IMR-90 (cell line): ENCODE results near the gene ZNF43. TPM values are rescaled to one million over a fixed set of nuclear protein-coding genes. Genes with fewer than 3 reads are reported as not detected.

ENCODE experiments used
- ATAC-seq: fragments of 200-7000 bp; cut with Tn5 transposase; 2 replicates; pipeline ENCODE4 v1.9.1; 2020; ENCODE audit warnings: low read depth, mild to moderate bottlenecking, moderate library complexity
- BruUV-seq: library from RNA; stranded (reverse); fragments of 400-500 nt; replicated peaks from 2 replicates; lab custom pipeline; 2021; lab: Mats Ljungman, UMichigan
- CTCF ChIA-PET: fragments of 300-600 bp; formaldehyde crosslinking; extraction: SDS; loops from one replicate; lab custom pipeline; 2021; ENCODE audit warnings: antibody characterized with exemption; lab: Yijun Ruan, JAX
- POLR2A ChIA-PET: fragments of 300-600 bp; sonication (Branson Sonifier 250); formaldehyde crosslinking; loops from one replicate; lab custom pipeline; 2022; ENCODE audit warnings: antibody characterized with exemption; ENCODE audit not compliant: unreplicated experiment; lab: Charles Lee
- DNase-seq: peaks from one replicate; pipeline ENCODE4 v3.0.0; 2013
- H2AFZ ChIP-seq: replicated peaks from 2 replicates; pipeline ENCODE3; 2013; ENCODE audit warnings: low read length, mild to moderate bottlenecking; ENCODE audit not compliant: poor library complexity
- H2AK5ac ChIP-seq: 2 replicates; pipeline ENCODE4 v1.6.1; 2013; ENCODE audit warnings: low read depth, low read length, inconsistent platforms
- H2AK9ac ChIP-seq: replicated peaks from 2 replicates; pipeline ENCODE3; 2013; ENCODE audit warnings: mild to moderate bottlenecking, low read depth, low read length, moderate library complexity; ENCODE audit not compliant: poor library complexity
- H2BK120ac ChIP-seq: 2 replicates; pipeline ENCODE4 v1.6.1; 2013; ENCODE audit warnings: low read depth, low read length, inconsistent platforms
- H2BK15ac ChIP-seq: 3 replicates; pipeline ENCODE4 v1.6.1; 2013; ENCODE audit warnings: low read depth, low read length, inconsistent platforms
- H2BK20ac ChIP-seq: 2 replicates; pipeline ENCODE4 v1.6.1; 2013; ENCODE audit warnings: low read depth, mild to moderate bottlenecking, inconsistent platforms, low read length, moderate library complexity
- H2BK5ac ChIP-seq: 2 replicates; pipeline ENCODE4 v1.6.1; 2013; ENCODE audit warnings: mild to moderate bottlenecking, low read depth, low read length, inconsistent platforms; ENCODE audit not compliant: poor library complexity, severe bottlenecking
- H3K14ac ChIP-seq: replicated peaks from 2 replicates; pipeline ENCODE4 v1.6.1; 2013; ENCODE audit warnings: low read depth, low read length, inconsistent platforms
- H3K18ac ChIP-seq: 2 replicates; pipeline ENCODE4 v1.6.1; 2013; ENCODE audit warnings: low read depth, low read length, control low read depth
- H3K23ac ChIP-seq: 2 replicates; pipeline ENCODE4 v1.6.1; 2013; ENCODE audit warnings: low read depth, low read length, inconsistent platforms
- H3K27ac ChIP-seq: 2 replicates; pipeline ENCODE4 v1.5.1; 2013; ENCODE audit warnings: mild to moderate bottlenecking, control low read depth, low read length; ENCODE audit not compliant: insufficient read depth
- H3K27me3 ChIP-seq: 2 replicates; pipeline ENCODE4 v1.6.1; 2013; ENCODE audit warnings: low read length; ENCODE audit not compliant: control insufficient read depth, insufficient read depth
- H3K36me3 ChIP-seq: 2 replicates; pipeline ENCODE4 v1.6.1; 2013; ENCODE audit warnings: low read length, mixed read lengths; ENCODE audit not compliant: control insufficient read depth, insufficient read depth
- H3K4ac ChIP-seq: 2 replicates; pipeline ENCODE4 v1.6.1; 2013; ENCODE audit warnings: low read depth, low read length, inconsistent platforms
- H3K4me1 ChIP-seq: 2 replicates; pipeline ENCODE4 v1.6.1; 2013; ENCODE audit warnings: low read length, mixed read lengths; ENCODE audit not compliant: control insufficient read depth, insufficient read depth
- H3K4me2 ChIP-seq: 2 replicates; pipeline ENCODE4 v1.6.1; 2013; ENCODE audit warnings: low read depth, mild to moderate bottlenecking, control low read depth, low read length, moderate library complexity
- H3K4me3 ChIP-seq: 2 replicates; pipeline ENCODE4 v1.5.1; 2013; ENCODE audit warnings: low read depth, mild to moderate bottlenecking, control low read depth, low read length, moderate library complexity; ENCODE audit not compliant: insufficient read depth
- H3K56ac ChIP-seq: 2 replicates; pipeline ENCODE4 v1.6.1; 2013; ENCODE audit warnings: low read length, inconsistent platforms; ENCODE audit not compliant: insufficient read depth; ENCODE audit errors: extremely low read depth
- H3K79me1 ChIP-seq, 2 experiments: 2 replicates each; pipeline ENCODE4 v1.6.1; 2013; ENCODE audit warnings: low read length in 2 of 2, inconsistent platforms in 1 of 2, low read depth in 1 of 2
- H3K9ac ChIP-seq: 2 replicates; pipeline ENCODE4 v1.6.1; 2013; ENCODE audit warnings: low read depth, low read length, control low read depth
- H3K9me1 ChIP-seq: 2 replicates; pipeline ENCODE4 v1.6.1; 2013; ENCODE audit warnings: low read length, inconsistent platforms; ENCODE audit not compliant: insufficient read depth
- H3K9me3 ChIP-seq: 2 replicates; pipeline ENCODE4 v1.6.1; 2013; ENCODE audit warnings: low read length; ENCODE audit not compliant: control insufficient read depth, insufficient read depth
- H4K20me1 ChIP-seq: 2 replicates; pipeline ENCODE4 v1.6.1; 2013; ENCODE audit warnings: low read length, inconsistent platforms; ENCODE audit not compliant: insufficient read depth
- H4K5ac ChIP-seq: 2 replicates; pipeline ENCODE4 v1.6.1; 2013; ENCODE audit warnings: mild to moderate bottlenecking, low read depth, low read length, control low read depth
- H4K8ac ChIP-seq, 2 experiments: 2 replicates each; pipeline ENCODE4 v1.6.1; 2013; ENCODE audit warnings: low read depth in 2 of 2, low read length in 2 of 2, control low read depth in 1 of 2, inconsistent platforms in 1 of 2
- H4K91ac ChIP-seq: 2 replicates; pipeline ENCODE4 v1.6.1; 2013; ENCODE audit warnings: low read depth, low read length, inconsistent platforms; ENCODE audit not compliant: insufficient read depth
- BHLHE40 ChIP-seq: fragments of 150-350 bp; IDR thresholded peaks from 2 replicates; pipeline ENCODE4 v1.6.1; 2016; ENCODE audit warnings: mild to moderate bottlenecking, low read depth, low read length
- CEBPB ChIP-seq: IDR thresholded peaks from 2 replicates; pipeline ENCODE4 v1.6.1; 2012; ENCODE audit warnings: low read depth, low read length, improper control_type of control experiment
- CHD1 ChIP-seq: IDR thresholded peaks from 2 replicates; pipeline ENCODE4 v1.6.1; 2012; ENCODE audit warnings: low read depth, low read length, improper control_type of control experiment
- ELK1 ChIP-seq: fragments of 150-350 bp; IDR thresholded peaks from 2 replicates; pipeline ENCODE4 v1.6.1; 2016; ENCODE audit warnings: low read depth, mild to moderate bottlenecking, low read length, moderate library complexity, borderline replicate concordance
- FOS ChIP-seq: fragments of 150-350 bp; IDR thresholded peaks from 2 replicates; pipeline ENCODE4 v1.6.1; 2016; ENCODE audit warnings: low read depth, low read length
- MAFK ChIP-seq: IDR thresholded peaks from 2 replicates; pipeline ENCODE4 v1.6.1; 2012; ENCODE audit warnings: low read depth, low read length, improper control_type of control experiment
- MAZ ChIP-seq: IDR thresholded peaks from 2 replicates; pipeline ENCODE4 v1.6.1; 2012; ENCODE audit warnings: low read depth, mild to moderate bottlenecking, low read length, improper control_type of control experiment, moderate library complexity, borderline replicate concordance
- MXI1 ChIP-seq: IDR thresholded peaks from 2 replicates; pipeline ENCODE4 v1.6.1; 2012; ENCODE audit warnings: low read depth, mild to moderate bottlenecking, low read length, moderate library complexity, borderline replicate concordance
- NFE2L2 ChIP-seq: fragments of 150-350 bp; IDR thresholded peaks from 2 replicates; pipeline ENCODE4 v1.6.1; 2016; ENCODE audit warnings: low read depth, mild to moderate bottlenecking, low read length
- POLR2A ChIP-seq: IDR thresholded peaks from 2 replicates; pipeline ENCODE4 v1.6.1; 2012; ENCODE audit warnings: mild to moderate bottlenecking, low read depth, low read length
- RAD21 ChIP-seq: IDR thresholded peaks from 2 replicates; pipeline ENCODE4 v1.6.1; 2012; ENCODE audit warnings: low read length, improper control_type of control experiment
- RCOR1 ChIP-seq: IDR thresholded peaks from 2 replicates; pipeline ENCODE4 v1.6.1; 2012; ENCODE audit warnings: mild to moderate bottlenecking, low read length, improper control_type of control experiment; ENCODE audit not compliant: insufficient replicate concordance
- RFX5 ChIP-seq: IDR thresholded peaks from 2 replicates; pipeline ENCODE4 v1.8.0; 2012; ENCODE audit warnings: low read depth, mild to moderate bottlenecking, low read length, moderate library complexity
- SMC3 ChIP-seq: fragments of 150-350 bp; IDR thresholded peaks from 2 replicates; pipeline ENCODE4 v1.6.1; 2016; ENCODE audit warnings: low read depth, mild to moderate bottlenecking, antibody characterized with exemption, low read length, moderate library complexity
- WGBS, 2 experiments: methylation state at CpG; one replicate each; pipeline versions ENCODE4 v1.1.5 to v1.1.7; 2013; ENCODE audit warnings: missing lambda C conversion rate in 2 of 2; ENCODE audit not compliant: insufficient read length in 1 of 2; ENCODE audit errors: extremely low coverage in 2 of 2; 5-methylcytosine and 5-hydroxymethylcytosine counted together
- dilution Hi-C: fragments of 300-500 bp; cut with HindIII; formaldehyde crosslinking; loops from one replicate; pipeline ENCODE4 v1.14.3; 2018; ENCODE audit warnings: low sequenced_read_pairs; ENCODE audit not compliant: unreplicated experiment
- in situ Hi-C: fragments of 300-500 bp; cut with MboI; formaldehyde crosslinking; loops from 3 replicates; pipeline ENCODE4 v1.14.3; 2019; ENCODE audit warnings: low sequenced_read_pairs, inconsistent platforms, mixed read lengths
- intact Hi-C: fragments of 100-400 bp; cut with micrococcal nuclease; formaldehyde crosslinking; loops from 2 replicates; pipeline ENCODE4 v1.10.0; 2022
- polyA plus RNA-seq, 3 experiments: library from polyadenylated mRNA; depleted of rRNA; stranded (reverse); fragments of >200 nt; gene quantifications; 2 replicates each; pipeline ENCODE4 v1.2.3, GENCODE V29; 2012; ENCODE audit warnings: low replicate concordance in 1 of 3
- total RNA-seq: library from RNA; depleted of rRNA; stranded (reverse); fragments of >200 nt; gene quantifications from 2 replicates; pipeline ENCODE4 v1.2.3, GENCODE V29; 2012
- TF ChIP-seq, protein P1 (sequence below): conservative IDR thresholded peaks from 2 replicates; pipeline ENCODE4 v1.5.1; 2012; ENCODE audit warnings: mild to moderate bottlenecking, low read depth, low read length, improper control_type of control experiment
- TF ChIP-seq, protein P2 (sequence below): fragments of 150-350 bp; IDR thresholded peaks from 2 replicates; pipeline ENCODE4 v1.6.1; 2017; ENCODE audit warnings: mild to moderate bottlenecking, antibody characterized with exemption, low read length, low read depth

The ZNF43 gene
- total and polyA plus RNA-seq, 2 of the 4 experiments (the other 2 are of a cell fraction): 2.9 to 8.8 TPM

DNA sequence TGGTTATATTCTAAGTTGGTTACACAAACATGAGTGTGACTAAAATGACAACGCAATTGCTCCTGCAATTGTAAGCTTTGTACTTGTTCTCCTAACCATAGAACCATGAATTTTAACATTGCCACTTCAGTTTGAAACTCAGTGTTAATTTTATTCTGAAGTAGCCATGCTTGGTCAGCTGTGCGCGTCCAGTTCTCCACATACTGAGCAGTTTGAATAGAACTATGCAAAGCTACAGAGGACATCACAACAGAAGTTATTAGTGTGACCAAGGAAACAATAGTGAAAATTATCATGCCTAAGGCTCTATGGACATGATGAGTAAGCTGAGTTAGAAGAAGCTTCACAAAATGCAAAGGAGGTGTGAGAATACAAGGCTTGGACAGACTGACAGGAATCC lies 49.0 kb downstream of the ZNF43 start:
- H3K18ac ChIP-seq: no peak overlapping the region
- no peak overlapping the region for H2BK15ac ChIP-seq
- H4K8ac ChIP-seq: no peak overlapping the region
- no peaks in the 10 kb centered on the region for H3K27me3 ChIP-seq
- no peak overlapping the region for H4K5ac ChIP-seq
- no peak overlapping the region for H3K23ac ChIP-seq
- H3K36me3 ChIP-seq: no peaks in the 10 kb centered on the region
- no peak for TF ChIP-seq CEBPB
- TF ChIP-seq, protein P1, sequence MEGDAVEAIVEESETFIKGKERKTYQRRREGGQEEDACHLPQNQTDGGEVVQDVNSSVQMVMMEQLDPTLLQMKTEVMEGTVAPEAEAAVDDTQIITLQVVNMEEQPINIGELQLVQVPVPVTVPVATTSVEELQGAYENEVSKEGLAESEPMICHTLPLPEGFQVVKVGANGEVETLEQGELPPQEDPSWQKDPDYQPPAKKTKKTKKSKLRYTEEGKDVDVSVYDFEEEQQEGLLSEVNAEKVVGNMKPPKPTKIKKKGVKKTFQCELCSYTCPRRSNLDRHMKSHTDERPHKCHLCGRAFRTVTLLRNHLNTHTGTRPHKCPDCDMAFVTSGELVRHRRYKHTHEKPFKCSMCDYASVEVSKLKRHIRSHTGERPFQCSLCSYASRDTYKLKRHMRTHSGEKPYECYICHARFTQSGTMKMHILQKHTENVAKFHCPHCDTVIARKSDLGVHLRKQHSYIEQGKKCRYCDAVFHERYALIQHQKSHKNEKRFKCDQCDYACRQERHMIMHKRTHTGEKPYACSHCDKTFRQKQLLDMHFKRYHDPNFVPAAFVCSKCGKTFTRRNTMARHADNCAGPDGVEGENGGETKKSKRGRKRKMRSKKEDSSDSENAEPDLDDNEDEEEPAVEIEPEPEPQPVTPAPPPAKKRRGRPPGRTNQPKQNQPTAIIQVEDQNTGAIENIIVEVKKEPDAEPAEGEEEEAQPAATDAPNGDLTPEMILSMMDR: no peak
- TF ChIP-seq BHLHE40: no peak
- TF ChIP-seq RAD21: no peak
- no peak for TF ChIP-seq POLR2A
- no peak for TF ChIP-seq MAFK
- no peak for TF ChIP-seq FOS
- no peak for TF ChIP-seq RFX5
- TF ChIP-seq RCOR1: no peak
- TF ChIP-seq ELK1: no peak
- TF ChIP-seq, protein P2, sequence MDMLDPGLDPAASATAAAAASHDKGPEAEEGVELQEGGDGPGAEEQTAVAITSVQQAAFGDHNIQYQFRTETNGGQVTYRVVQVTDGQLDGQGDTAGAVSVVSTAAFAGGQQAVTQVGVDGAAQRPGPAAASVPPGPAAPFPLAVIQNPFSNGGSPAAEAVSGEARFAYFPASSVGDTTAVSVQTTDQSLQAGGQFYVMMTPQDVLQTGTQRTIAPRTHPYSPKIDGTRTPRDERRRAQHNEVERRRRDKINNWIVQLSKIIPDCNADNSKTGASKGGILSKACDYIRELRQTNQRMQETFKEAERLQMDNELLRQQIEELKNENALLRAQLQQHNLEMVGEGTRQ: no peak
- no peak for TF ChIP-seq MAZ
- TF ChIP-seq NFE2L2: no peak
- TF ChIP-seq CHD1: no peak
- TF ChIP-seq SMC3: no peak
- TF ChIP-seq MXI1: no peak
- no peak overlapping the region for H2BK20ac ChIP-seq
- DNase-seq: no peak
- no peak overlapping the region for H2BK120ac ChIP-seq
- H3K9ac ChIP-seq: no peak overlapping the region
- H3K4me3 ChIP-seq: no peak overlapping the region
- ATAC-seq: no peak
- no peak overlapping the region for H3K56ac ChIP-seq
- no peak overlapping the region for H3K27ac ChIP-seq
- no peaks in the 10 kb centered on the region for H3K4me1 ChIP-seq
- H2AFZ ChIP-seq: no peak overlapping the region
- H3K4me2 ChIP-seq: no peak overlapping the region
- dilution Hi-C loops: no loop called here
- ChIA-PET POLR2A (no interaction called here), CTCF (no interaction called here)
- no peak overlapping the region for H3K14ac ChIP-seq
- intact Hi-C loops: no loop called here
- H3K79me1 ChIP-seq: no peaks in the 10 kb centered on the region
- H3K9me3 ChIP-seq: peaks cover 7% of the 10 kb centered on the region
- H3K4ac ChIP-seq: no peak overlapping the region
- in situ Hi-C loops: no loop called here
- H4K91ac ChIP-seq: no peak overlapping the region
- no peak overlapping the region for H2AK9ac ChIP-seq
- no peaks in the 10 kb centered on the region for H3K9me1 ChIP-seq
- no TSS peak for BruUV-seq
- H2AK5ac ChIP-seq: no peak overlapping the region
- H2BK5ac ChIP-seq: no peak overlapping the region
- 93% methylated on average over 2 of the region's 3 CpGs; no CpG with 5 or more reads in 1 of the 2 experiments for WGBS, 2 experiments
- H4K20me1 ChIP-seq: no peaks in the 10 kb centered on the region
